Stimulated activated CD4-positive, alpha-beta T cell treated with anti-CD3 and anti-CD28 coated beads, TNF-alpha, amount 100 ng/mL, for 1 hour (primary cell): ENCODE data around the gene CEMIP2.
"Not testable (repeated sequence)": the region's sequence is repeated elsewhere in the genome, so short reads cannot be mapped to it uniquely, and the experiment has no call there.

Source experiments
- DNase-seq, 3 donors: peaks; one replicate each; pipeline ENCODE4 v3.0.0-alpha.2; 2020; ENCODE audit warnings: low read depth in 3 of 3, low spot score in 1 of 3

The CEMIP2 gene

GRCh38 chr9:71710856-71711255 lies 57.5 kb downstream of the CEMIP2 start:
- DNase-seq: no peak

- DNase-seq: no peak
Observed at GRCh38 chr9:71710201-71710600, 58.1 kb downstream of the CEMIP2 start.

- no peak for DNase-seq
Observed at GRCh38 chr9:71709384-71709783, 58.9 kb downstream of the CEMIP2 start.

GRCh38 chr9:71706176-71706575 lies 62.1 kb downstream of the CEMIP2 start:
- DNase-seq: no peak

GRCh38 chr9:71704796-71705195 lies 63.5 kb downstream of the CEMIP2 start:
- DNase-seq: no peak

- no peak for DNase-seq
Observed at GRCh38 chr9:71703172-71703872, 65.0 kb downstream of the CEMIP2 start.

GRCh38 chr9:71697882-71698281 lies 70.4 kb downstream of the CEMIP2 start:
- DNase-seq: no peak

- no peak for DNase-seq
Observed at GRCh38 chr9:71694332-71694731, 74.0 kb downstream of the CEMIP2 start.

- DNase-seq: no peak
Observed at GRCh38 chr9:71693607-71694006, 74.7 kb downstream of the CEMIP2 start.

GRCh38 chr9:71692337-71692736 lies 76.0 kb downstream of the CEMIP2 start:
- no peak for DNase-seq

GRCh38 chr9:71691576-71691975 lies 76.7 kb downstream of the CEMIP2 start:
- not testable (repeated sequence) for DNase-seq

GRCh38 chr9:71690689-71691435 lies 77.5 kb downstream of the CEMIP2 start:
- no peak for DNase-seq

GRCh38 chr9:71690063-71690688 lies 78.1 kb downstream of the CEMIP2 start:
- DNase-seq: no peak

GRCh38 chr9:71687676-71688075 lies 80.6 kb downstream of the CEMIP2 start:
- DNase-seq: no peak

- no peak for DNase-seq
Observed at GRCh38 chr9:71685988-71686387, 82.3 kb downstream of the CEMIP2 start.

GRCh38 chr9:71685394-71685793 lies 82.9 kb downstream of the CEMIP2 start:
- peak in 1 of 3 donors; percentile 19 for DNase-seq

- DNase-seq: no peak
Observed at GRCh38 chr9:71684566-71684965, 83.7 kb downstream of the CEMIP2 start.

GRCh38 chr9:71683598-71684235 lies 84.6 kb downstream of the CEMIP2 start:
- DNase-seq: no peak

GRCh38 chr9:71681708-71682272 lies 86.5 kb downstream of the CEMIP2 start:
- no peak for DNase-seq

GRCh38 chr9:71681104-71681707 lies 87.1 kb downstream of the CEMIP2 start:
- no peak for DNase-seq
